Measurements from ENCODE around the gene DNAAF3.

GRCh38 chr19:55136399-55137102 is 29.9 kb downstream of the DNAAF3 start:
- TF ChIP-seq POLR2AphosphoS5 (IDR thresholded peaks at IDR 0.05) (no peak), CTCF (IDR thresholded peaks at IDR 0.05) (no peak), POLR2A (IDR thresholded peaks at IDR 0.05) (no peak)

All from prostate gland (tissue), 2 donors.